ENCODE measurements around the gene TMEM106B. TPM values are rescaled to one million over a fixed set of nuclear protein-coding genes. Genes with fewer than 3 reads are reported as not detected.

The TMEM106B gene
- total RNA-seq, 1 experiment from 2014 or later, result 27.3 TPM

DNA sequence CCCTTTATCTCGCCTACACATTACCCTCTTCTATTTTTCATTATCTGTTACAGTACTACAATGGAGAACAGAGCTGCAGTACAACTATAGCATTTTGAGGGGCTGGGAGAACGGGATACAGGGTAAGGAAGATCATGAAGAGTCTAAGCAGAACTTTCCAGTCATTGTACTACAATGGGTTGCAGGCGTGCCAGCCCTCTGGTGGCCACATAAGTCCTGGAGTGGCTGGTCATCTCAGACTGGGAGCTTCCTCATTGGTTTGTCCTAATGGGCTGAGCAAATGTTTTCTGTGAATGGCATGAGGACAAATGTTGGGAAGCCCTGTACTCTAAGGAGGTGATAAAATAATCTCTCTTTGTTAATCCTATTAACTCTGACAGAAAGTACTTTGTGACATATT lies 33.0 kb downstream of the TMEM106B start:
- Mint-ChIP-seq H3K27ac (no peak overlapping the region), H3K27me3 (ENCODE audit: low read depth) (no peaks in the 10 kb centered on the region), H3K9me3 (peaks cover 8% of the 10 kb centered on the region), H3K4me1 (no peaks in the 10 kb centered on the region), H3K4me3 (no peak overlapping the region), H3K36me3 (peaks cover 1% of the 10 kb centered on the region; the same call in 1 of the 2 replicates)
- TF ChIP-seq, protein P1, sequence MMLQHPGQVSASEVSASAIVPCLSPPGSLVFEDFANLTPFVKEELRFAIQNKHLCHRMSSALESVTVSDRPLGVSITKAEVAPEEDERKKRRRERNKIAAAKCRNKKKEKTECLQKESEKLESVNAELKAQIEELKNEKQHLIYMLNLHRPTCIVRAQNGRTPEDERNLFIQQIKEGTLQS (CRISPR knock-in tag; conservative IDR thresholded peaks at IDR 0.05), result no peak
- TF ChIP-seq GABPB1 (CRISPR knock-in tag; IDR thresholded peaks at IDR 0.05) (no peak), ZNF416 (CRISPR knock-in tag; IDR thresholded peaks at IDR 0.05) (no peak), FOXK1 (CRISPR knock-in tag; IDR thresholded peaks at IDR 0.05) (no peak), NFYB (CRISPR knock-in tag; conservative IDR thresholded peaks at IDR 0.05; ENCODE audit: low read depth) (no peak), JUN (CRISPR knock-in tag; IDR thresholded peaks at IDR 0.05) (no peak), SMAD3 (CRISPR knock-in tag; IDR thresholded peaks at IDR 0.05; ENCODE audit: borderline replicate concordance) (no peak), ZNF232 (CRISPR knock-in tag; IDR thresholded peaks at IDR 0.05) (no peak), ZNF263 (CRISPR knock-in tag; IDR thresholded peaks at IDR 0.05; ENCODE audit: low read depth) (no peak), NFE2L1 (CRISPR knock-in tag; IDR thresholded peaks at IDR 0.05) (no peak), RORB (CRISPR knock-in tag; IDR thresholded peaks at IDR 0.05) (no peak)
- TF ChIP-seq, protein P2, sequence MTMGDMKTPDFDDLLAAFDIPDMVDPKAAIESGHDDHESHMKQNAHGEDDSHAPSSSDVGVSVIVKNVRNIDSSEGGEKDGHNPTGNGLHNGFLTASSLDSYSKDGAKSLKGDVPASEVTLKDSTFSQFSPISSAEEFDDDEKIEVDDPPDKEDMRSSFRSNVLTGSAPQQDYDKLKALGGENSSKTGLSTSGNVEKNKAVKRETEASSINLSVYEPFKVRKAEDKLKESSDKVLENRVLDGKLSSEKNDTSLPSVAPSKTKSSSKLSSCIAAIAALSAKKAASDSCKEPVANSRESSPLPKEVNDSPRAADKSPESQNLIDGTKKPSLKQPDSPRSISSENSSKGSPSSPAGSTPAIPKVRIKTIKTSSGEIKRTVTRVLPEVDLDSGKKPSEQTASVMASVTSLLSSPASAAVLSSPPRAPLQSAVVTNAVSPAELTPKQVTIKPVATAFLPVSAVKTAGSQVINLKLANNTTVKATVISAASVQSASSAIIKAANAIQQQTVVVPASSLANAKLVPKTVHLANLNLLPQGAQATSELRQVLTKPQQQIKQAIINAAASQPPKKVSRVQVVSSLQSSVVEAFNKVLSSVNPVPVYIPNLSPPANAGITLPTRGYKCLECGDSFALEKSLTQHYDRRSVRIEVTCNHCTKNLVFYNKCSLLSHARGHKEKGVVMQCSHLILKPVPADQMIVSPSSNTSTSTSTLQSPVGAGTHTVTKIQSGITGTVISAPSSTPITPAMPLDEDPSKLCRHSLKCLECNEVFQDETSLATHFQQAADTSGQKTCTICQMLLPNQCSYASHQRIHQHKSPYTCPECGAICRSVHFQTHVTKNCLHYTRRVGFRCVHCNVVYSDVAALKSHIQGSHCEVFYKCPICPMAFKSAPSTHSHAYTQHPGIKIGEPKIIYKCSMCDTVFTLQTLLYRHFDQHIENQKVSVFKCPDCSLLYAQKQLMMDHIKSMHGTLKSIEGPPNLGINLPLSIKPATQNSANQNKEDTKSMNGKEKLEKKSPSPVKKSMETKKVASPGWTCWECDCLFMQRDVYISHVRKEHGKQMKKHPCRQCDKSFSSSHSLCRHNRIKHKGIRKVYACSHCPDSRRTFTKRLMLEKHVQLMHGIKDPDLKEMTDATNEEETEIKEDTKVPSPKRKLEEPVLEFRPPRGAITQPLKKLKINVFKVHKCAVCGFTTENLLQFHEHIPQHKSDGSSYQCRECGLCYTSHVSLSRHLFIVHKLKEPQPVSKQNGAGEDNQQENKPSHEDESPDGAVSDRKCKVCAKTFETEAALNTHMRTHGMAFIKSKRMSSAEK (CRISPR knock-in tag; IDR thresholded peaks at IDR 0.05; ENCODE audit: borderline replicate concordance), result no peak
- TF ChIP-seq, protein P3, sequence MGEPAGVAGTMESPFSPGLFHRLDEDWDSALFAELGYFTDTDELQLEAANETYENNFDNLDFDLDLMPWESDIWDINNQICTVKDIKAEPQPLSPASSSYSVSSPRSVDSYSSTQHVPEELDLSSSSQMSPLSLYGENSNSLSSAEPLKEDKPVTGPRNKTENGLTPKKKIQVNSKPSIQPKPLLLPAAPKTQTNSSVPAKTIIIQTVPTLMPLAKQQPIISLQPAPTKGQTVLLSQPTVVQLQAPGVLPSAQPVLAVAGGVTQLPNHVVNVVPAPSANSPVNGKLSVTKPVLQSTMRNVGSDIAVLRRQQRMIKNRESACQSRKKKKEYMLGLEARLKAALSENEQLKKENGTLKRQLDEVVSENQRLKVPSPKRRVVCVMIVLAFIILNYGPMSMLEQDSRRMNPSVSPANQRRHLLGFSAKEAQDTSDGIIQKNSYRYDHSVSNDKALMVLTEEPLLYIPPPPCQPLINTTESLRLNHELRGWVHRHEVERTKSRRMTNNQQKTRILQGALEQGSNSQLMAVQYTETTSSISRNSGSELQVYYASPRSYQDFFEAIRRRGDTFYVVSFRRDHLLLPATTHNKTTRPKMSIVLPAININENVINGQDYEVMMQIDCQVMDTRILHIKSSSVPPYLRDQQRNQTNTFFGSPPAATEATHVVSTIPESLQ (CRISPR knock-in tag; IDR thresholded peaks at IDR 0.05), result no peak
- TF ChIP-seq, protein P4, sequence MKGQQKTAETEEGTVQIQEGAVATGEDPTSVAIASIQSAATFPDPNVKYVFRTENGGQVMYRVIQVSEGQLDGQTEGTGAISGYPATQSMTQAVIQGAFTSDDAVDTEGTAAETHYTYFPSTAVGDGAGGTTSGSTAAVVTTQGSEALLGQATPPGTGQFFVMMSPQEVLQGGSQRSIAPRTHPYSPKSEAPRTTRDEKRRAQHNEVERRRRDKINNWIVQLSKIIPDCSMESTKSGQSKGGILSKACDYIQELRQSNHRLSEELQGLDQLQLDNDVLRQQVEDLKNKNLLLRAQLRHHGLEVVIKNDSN (CRISPR knock-in tag; IDR thresholded peaks at IDR 0.05), result no peak
- TF ChIP-seq, protein P5, sequence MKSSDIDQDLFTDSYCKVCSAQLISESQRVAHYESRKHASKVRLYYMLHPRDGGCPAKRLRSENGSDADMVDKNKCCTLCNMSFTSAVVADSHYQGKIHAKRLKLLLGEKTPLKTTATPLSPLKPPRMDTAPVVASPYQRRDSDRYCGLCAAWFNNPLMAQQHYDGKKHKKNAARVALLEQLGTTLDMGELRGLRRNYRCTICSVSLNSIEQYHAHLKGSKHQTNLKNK (CRISPR knock-in tag; IDR thresholded peaks at IDR 0.05), result no peak
- TF ChIP-seq, protein P6, sequence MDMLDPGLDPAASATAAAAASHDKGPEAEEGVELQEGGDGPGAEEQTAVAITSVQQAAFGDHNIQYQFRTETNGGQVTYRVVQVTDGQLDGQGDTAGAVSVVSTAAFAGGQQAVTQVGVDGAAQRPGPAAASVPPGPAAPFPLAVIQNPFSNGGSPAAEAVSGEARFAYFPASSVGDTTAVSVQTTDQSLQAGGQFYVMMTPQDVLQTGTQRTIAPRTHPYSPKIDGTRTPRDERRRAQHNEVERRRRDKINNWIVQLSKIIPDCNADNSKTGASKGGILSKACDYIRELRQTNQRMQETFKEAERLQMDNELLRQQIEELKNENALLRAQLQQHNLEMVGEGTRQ (CRISPR knock-in tag; IDR thresholded peaks at IDR 0.05), result no peak
- TF ChIP-seq, protein P7, sequence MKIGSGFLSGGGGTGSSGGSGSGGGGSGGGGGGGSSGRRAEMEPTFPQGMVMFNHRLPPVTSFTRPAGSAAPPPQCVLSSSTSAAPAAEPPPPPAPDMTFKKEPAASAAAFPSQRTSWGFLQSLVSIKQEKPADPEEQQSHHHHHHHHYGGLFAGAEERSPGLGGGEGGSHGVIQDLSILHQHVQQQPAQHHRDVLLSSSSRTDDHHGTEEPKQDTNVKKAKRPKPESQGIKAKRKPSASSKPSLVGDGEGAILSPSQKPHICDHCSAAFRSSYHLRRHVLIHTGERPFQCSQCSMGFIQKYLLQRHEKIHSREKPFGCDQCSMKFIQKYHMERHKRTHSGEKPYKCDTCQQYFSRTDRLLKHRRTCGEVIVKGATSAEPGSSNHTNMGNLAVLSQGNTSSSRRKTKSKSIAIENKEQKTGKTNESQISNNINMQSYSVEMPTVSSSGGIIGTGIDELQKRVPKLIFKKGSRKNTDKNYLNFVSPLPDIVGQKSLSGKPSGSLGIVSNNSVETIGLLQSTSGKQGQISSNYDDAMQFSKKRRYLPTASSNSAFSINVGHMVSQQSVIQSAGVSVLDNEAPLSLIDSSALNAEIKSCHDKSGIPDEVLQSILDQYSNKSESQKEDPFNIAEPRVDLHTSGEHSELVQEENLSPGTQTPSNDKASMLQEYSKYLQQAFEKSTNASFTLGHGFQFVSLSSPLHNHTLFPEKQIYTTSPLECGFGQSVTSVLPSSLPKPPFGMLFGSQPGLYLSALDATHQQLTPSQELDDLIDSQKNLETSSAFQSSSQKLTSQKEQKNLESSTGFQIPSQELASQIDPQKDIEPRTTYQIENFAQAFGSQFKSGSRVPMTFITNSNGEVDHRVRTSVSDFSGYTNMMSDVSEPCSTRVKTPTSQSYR (CRISPR knock-in tag; IDR thresholded peaks at IDR 0.05), result no peak
- TF ChIP-seq, protein P8, sequence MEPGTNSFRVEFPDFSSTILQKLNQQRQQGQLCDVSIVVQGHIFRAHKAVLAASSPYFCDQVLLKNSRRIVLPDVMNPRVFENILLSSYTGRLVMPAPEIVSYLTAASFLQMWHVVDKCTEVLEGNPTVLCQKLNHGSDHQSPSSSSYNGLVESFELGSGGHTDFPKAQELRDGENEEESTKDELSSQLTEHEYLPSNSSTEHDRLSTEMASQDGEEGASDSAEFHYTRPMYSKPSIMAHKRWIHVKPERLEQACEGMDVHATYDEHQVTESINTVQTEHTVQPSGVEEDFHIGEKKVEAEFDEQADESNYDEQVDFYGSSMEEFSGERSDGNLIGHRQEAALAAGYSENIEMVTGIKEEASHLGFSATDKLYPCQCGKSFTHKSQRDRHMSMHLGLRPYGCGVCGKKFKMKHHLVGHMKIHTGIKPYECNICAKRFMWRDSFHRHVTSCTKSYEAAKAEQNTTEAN (CRISPR knock-in tag; IDR thresholded peaks at IDR 0.05), result no peak
- ChIA-PET CTCF (interaction anchor here (0.6 to 1.2 kb wide), 13 partner anchors 26 to 408 kb away, joined by 3 to 5 read pairs (median 3); partner anchors contain the start of gene TMEM106B), POLR2A (no interaction called here)
- DNase-seq (ENCODE audit: low spot score) (peak; percentile 51), ATAC-seq (peak; percentile 98)

Measured in WTC11 (cell line).